Pons (tissue), 1 donor: Measurements from ENCODE around the gene SART1.
A peak's percentile ranks its signal among the peaks of the same experiment; 100 is the strongest.
"Not testable (repeated sequence)": the region's sequence is repeated elsewhere in the genome, so short reads cannot be mapped to it uniquely, and the experiment has no call there.

Source experiments
- DNase-seq: peaks from one replicate; pipeline ENCODE4 v3.0.0-alpha.2; 2016; ENCODE audit warnings: low spot score

Gene SART1

DNA sequence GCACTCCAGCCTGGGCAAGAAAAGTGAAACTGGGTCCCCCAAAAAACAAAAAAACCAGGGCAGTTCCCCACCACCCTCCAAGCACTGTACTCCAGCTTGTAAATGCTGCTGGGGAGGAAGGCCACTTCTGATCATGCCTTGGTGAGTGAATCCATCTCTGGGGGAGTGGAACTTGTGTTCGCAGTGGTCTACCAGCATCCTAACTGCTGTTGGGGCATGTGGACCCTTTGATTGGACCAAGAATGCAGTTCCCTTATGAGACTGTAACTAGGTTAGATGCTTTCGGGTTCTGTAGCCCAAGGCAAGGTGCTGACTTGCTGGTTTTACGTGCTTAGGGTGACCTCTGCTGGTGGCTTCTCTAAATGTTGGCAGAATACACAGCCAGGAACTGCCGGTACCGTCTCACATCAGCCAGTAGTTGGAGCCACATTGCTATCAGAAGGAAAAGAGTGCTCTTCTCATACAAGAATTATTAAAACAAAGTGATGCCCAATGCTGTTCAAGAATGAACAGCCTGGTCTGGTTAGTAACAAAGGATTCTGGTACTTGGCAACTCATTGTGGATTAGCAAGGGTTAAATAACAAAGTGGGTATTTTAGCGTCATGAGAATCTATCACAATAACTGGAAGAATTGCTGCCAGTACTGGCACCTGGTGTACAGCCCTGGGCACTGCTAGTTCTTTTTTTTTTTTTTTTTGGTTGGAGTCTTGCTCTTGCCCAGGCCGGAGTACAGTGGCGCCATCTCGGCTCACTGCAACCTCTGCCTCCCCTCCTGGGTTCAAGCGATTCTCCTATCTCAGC lies 27.5 kb downstream of the SART1 start:
- peak; percentile 98 for DNase-seq

DNA sequence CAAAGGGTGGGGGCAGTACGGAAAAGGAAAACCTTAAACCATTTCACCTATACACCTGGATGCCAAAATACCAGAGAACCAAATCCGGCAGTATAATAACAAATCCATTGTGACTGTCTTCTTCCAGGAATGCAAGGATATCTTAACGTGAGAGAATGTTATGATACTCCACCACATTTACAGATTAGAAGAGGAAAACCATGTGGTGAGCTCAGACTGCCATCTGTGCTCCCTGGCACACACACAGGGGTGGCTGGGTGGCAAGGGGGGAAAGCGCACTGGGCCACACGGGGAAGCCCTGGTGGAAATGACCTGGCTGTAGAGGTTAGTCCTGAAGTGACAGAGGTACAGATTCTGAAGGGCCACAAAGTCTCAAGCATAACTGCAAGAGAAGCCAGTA lies 30.5 kb downstream of the SART1 start:
- DNase-seq: no peak

DNA sequence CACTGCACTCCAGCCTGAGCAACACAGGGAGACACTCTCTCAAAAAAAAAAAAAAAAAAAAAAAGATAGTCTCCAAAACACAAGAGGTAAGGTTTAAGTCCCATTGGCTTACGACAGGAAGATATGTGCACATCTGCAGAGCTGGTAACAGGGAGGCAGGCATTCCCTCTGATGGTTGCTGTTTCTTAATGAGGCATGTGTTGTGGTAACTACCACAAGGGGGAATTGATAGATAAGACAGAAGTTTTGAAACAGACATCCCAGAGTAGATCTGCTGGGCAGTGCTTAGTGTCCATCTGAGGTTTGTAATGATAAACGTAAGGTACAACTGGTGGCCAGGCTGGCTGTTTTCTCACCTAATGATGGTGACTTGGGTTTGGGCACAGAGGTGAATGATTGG lies 35.8 kb downstream of the SART1 start:
- DNase-seq: no peak

DNA sequence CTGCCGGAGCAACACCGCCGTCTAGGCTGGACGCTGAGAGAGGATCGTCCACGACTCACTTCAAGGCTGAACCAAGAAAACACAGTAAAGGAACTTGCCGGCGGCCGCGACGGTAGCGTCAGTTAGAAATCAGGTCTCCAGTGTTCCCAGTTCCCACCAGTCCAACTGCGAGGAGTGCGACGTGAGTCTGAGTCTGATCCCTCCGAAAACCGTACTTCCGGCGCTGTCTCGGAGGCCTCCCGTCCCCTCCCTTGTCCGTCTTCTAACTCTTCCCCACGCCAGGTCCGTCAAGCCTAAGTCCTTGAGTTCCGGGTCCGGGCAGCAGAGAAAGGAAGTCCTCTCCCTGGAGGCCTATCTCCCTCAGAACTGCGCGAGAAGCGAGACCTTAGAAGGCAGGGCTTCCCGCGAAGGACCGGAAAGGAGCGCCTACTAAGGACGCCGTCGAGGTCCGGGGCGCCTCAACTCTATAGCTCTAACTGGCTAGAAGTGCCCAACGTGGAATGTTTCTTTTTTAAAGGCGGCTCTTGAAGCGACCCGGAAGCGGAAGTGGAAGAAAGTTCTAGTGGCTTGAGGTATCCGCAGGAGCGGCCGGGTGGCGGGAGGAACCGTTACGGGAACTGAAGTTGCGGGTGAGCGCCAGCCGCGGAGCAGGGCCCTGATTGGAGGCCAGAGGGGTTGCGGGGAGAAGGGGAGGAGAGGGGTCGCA lies 40.6 kb downstream of the SART1 start, which contains the start of the genes BANF1 and EIF1AD:
BANF1 (plus strand) TSS at position 562 of the 706 bp plus-strand sequence. CDS start 748 bp downstream, outside the sequence.
EIF1AD (minus strand) TSS at position 216 of the 706 bp plus-strand sequence. CDS start 1,768 bp downstream, outside the sequence.
- DNase-seq: peak; percentile 97

DNA sequence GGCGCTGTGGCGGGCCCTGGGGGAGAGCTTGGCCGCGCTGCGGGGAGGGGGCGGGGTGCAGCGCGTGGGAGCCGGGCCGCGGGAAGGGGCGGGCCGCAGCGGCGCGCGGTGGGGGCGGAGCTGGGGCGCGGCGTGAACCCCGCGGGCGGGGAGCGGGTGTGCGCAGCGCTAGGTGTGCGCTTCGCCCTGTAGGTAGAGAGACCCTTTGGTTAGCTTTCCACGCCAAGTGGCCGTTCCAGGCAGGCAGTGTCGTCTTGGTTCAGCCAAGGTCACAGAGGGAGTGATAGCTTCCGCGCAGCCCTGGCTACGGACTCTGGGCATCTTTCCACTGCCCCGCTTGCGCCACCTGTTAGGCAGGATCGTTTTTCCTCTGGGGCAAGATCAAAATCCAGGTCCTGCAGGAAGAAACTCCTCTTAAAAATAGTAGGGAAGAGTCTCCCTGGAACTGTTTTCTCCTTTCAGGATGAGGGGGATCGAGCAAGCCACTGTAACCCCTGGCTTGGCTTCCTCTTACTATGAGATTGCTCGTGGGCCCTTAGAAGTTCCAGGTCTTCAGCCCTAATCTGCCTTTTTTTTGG lies 41.2 kb downstream of the SART1 start:
- no peak for DNase-seq

DNA sequence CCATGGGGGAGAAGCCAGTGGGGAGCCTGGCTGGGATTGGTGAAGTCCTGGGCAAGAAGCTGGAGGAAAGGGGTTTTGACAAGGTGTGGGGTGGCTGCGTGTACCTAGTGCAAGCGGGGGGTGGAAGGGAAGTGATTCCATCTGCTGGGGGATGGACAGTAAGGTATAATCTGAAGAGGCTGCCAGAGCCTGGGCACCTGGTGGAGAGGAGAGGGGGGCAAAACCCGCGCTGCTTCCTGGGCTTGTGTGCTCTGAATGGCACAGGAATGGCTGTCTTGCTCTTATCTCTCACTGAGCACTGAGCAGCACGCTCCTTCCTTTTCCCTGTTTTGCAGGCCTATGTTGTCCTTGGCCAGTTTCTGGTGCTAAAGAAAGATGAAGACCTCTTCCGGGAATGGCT lies 41.8 kb downstream of the SART1 start:
- DNase-seq: no peak

DNA sequence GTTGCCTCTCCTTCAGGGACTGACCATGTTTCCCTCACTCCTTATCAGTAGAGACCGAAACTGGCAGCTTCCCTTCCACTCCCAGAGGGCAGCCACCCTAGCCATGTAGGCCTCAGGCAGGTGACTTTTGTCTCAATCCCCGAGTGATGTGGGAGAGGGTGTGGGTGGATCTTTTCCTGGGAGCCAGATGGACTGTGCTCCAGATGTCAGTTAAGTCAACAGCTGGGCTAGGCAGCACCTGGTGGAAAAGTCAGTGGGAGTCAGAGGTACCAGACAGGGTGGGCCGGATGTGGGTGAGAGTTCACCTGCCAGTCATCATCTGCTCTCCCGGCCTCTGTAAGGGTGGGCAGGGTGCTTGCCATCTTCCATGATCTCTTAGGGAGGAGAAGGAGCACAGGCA lies 42.7 kb downstream of the SART1 start:
- no peak for DNase-seq

DNA sequence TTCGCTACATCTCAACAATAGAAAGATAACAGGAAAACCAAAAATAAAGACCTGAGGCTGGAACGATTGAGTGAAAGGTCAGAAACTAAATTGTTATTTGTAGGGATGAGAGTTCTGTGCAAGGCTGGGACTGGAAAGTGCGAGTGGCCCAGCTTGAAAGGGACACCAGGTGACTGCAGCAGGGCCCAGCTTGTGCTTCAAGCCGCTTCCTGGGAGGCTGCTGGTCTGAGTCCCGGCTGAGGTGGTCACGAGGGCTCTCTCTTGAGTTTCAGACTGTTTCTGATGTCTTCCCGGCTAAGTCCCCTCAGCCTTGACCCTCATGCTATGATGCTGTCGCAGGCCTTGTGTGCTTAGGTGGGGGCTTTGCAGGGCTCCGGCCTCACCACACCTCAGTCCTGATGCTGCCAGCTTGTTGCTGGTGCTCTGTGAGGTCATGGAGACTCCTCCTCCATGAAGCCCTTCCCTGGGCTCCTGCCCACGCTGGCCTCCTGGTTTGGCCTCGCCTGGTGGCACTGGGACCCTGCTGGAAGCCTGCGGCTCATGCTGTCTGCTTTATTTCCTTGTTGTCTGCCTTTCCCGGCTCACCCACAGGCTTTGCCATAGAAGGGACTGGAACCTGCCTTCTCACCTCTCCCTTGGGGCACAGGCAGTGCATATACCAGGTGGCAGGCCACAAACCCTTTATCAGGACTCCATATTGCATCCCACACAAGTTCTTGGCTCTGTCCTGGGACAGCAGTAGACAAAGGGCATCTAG lies 44.8 kb downstream of the SART1 start:
- no peak for DNase-seq

DNA sequence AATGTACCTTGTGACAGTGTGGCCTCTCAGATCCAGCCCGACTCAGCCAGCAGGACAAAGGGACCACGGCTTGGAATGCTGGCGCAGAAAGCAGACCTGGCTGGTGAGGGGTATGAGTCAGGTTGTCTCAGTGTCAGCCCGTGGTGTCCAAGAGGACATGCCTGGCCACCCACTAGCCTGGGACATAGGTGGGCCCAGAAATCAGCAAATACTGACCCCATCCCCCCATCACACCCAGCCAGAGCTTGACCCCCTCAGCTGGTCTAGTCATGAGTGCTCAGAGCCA lies 45.3 kb downstream of the SART1 start:
- DNase-seq: no peak

DNA sequence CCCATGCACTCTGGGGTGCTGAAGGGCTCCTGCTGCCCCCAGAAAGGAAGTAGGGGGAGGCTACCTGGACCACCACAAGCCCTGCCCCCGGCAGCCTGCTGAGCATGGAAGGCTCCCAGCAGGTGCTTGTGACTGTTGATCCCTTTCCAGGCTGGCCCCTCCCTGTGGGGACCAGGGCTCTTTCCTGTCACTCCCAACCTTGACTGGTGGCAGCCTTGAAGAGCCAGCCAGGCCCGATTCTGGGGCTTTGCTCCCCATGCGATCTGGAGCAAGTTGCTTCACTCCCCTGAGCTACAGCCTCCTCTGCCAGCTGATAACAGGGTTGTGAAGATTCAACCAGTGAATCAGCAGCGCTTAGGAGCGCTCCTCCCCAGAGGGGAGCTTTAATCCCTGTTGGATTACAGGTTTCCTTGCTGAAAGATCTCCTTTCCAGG lies 45.7 kb downstream of the SART1 start:
- no peak for DNase-seq

DNA sequence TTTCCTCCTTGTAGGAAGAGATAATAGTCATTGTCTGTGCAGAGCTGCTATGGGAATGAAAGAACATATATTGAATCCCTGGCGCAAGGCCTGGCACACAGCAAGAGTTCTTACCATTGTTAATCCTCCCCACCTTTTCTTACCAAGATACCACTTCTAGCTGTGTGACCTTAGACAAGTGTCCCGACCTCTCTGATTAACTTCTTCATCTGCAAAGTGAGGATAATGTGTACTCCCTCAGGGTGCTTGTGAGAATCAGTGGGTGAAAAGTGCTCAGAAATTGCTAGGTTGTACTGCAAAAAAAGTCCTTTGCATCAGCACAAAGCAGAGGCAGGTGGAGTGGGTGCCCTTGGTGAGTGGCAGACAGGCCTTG lies 46.5 kb downstream of the SART1 start:
- DNase-seq: no peak

DNA sequence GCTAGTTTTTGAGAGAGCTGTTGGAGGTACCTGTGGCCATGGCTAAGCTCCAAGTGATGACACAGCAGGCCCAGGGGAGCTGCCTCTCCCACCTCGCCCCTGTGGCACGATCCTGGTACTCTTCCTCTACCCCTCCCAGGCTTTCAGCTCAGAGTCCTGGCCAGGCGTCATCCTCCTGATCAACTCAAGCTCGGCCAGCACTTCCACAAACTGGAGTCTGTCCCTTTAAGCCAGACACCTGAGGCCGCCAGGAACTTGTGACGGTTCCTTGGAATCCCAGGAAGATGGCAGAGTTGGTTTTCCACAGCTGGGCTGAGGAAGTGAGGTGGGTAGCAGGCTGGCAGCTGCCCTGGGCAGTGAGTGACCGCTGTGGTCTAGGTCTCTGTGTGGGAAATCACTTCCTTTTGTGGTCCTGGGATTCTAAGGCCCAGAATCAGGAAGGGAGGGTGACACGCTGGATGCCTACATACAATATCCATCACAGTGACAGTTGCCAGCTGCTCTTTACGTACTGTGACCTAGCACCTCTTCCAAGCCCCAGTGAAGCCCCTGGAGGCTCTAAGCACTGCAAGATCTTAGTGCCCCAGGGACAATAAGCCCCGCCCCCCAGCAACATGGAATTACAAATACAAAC lies 47.1 kb downstream of the SART1 start:
- no peak for DNase-seq

DNA sequence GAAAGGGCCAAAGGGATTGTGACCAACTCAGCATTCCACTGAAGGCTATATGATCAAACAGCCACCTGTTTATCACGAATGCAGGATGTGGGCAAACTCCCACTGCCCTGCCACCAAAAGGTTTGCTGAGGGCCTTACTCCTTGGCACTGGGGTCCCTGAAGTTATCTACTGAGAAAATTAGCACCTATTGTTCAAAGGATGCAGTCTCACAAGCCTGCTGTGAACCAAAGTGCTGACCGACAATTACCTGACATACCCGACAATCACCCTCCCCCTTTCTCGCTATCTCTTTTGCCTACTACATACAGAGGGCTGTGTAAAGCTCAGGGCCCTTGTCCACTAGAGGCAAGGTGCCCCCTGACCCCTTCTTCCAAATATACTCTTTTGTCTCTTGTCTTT lies 48.5 kb downstream of the SART1 start:
- not testable (repeated sequence) for DNase-seq

DNA sequence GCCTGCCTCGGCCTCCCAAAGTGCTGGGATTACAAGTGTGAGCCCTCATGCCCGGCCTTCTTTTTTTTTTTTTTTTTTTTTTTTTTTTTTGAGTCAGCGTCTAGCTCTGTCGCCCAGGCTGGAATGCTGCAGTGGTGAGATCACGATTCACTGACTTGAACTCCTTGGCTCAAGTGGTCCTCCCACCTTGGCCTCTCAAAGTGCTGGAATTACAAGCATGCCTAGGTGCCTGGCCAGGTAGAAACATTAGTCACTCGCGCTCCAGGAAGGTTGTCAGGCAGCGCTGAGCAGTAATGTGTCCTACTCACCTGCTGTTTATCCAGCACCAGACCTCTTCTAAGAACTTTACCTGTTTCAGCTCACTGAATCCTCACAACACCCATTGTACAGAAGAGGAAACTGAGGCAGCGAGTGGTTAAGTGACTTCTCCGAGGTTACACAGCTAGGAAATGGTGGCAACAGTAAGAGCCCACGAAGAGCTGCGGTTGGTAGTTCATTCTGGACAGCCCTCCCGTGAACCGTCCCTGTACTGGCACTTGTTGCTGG lies 49.8 kb downstream of the SART1 start:
- no peak for DNase-seq

DNA sequence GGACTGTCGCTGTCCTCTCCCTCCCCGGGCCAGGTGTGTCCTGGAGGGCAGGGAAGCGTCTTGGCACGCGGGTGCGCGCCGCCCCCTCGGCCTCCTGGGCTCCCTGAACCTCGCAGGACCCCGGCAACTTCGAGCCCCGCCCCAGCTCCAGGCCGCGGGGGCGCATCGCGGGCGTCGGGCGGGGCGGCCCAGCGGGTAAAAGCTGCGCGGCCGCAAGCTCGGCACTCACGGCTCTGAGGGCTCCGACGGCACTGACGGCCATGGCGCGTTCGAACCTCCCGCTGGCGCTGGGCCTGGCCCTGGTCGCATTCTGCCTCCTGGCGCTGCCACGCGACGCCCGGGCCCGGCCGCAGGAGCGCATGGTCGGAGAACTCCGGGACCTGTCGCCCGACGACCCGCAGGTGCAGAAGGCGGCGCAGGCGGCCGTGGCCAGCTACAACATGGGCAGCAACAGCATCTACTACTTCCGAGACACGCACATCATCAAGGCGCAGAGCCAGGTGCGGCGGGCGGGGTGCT lies 50.3 kb downstream of the SART1 start, which contains the start of gene CST6:
CST6 (plus strand) TSS at position 224 of the 519 bp plus-strand sequence; CDS start at position 261, 37 bp downstream.
- no peak for DNase-seq

DNA sequence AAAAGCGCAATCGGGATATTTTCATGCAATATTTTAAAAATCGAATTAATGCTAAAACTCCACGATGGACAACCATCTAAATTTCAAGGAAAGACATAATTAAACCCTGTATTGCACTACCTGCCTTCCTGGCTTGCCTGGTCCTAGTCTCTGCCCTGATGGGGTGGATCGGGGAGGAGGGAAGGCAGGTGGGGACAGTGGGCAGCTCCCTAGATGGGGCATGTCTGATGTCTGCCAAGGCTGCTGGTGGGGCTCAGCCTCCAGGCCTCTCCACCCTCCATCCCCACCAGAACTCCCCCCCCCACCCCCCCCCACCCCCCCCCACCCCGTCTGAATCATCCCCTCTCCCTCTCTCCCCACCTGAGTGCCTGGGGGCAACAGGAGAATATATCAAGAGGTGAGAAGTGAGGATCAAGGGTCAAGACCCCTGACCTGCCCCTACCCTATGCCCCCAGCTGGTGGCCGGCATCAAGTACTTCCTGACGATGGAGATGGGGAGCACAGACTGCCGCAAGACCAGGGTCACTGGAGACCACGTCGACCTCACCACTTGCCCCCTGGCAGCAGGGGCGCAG lies 50.9 kb downstream of the SART1 start:
- no peak for DNase-seq

DNA sequence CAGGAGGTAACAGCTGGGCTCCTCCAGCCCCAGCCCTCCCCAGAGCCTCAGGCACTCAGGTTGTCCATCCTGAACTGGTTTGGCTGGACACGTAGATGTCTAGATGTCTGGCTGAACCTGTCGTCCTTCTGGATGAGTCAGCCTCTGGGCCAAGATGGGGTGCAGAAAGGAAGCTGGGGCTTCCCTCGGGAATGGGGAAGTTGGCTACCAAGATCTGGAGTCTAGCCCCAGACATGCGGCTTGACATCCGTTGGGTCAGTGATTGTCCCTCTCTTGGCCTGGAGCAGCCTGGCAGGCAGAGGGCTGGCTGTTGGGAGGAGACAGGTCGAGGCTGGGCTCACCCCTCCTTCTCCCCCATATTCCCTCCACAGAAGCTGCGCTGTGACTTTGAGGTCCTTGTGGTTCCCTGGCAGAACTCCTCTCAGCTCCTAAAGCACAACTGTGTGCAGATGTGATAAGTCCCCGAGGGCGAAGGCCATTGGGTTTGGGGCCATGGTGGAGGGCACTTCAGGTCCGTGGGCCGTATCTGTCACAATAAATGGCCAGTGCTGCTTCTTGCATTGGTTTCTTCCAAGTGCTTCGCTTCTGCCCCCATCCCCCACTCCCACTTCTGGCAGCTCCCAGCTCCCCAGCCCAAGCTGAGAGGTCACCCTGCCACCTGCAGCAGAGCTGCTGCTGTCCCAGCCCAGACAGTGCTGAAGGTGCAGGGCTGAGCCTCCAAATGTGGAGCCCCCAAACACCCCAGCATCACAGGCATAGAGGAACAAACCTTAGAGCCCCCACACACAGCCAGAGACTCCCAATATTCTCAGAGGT lies 51.6 kb downstream of the SART1 start:
- peak; percentile 8 for DNase-seq

DNA sequence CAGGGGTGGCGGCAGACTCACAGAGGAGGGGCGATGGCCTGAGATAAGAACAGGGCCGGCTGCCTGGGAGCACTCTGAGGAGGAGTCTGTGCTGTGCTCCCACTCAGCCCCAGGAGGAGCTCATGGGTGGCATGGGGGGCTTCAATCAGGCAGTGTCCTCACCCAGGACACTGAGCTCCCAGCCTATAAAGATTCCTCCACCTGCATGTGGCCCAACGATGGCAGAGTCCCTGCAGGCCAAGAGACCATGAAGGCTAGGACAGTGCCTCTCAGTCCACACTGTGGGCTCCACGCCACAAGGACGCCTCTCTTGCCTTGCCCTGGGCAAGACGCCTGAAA lies 52.2 kb downstream of the SART1 start:
- DNase-seq: no peak

DNA sequence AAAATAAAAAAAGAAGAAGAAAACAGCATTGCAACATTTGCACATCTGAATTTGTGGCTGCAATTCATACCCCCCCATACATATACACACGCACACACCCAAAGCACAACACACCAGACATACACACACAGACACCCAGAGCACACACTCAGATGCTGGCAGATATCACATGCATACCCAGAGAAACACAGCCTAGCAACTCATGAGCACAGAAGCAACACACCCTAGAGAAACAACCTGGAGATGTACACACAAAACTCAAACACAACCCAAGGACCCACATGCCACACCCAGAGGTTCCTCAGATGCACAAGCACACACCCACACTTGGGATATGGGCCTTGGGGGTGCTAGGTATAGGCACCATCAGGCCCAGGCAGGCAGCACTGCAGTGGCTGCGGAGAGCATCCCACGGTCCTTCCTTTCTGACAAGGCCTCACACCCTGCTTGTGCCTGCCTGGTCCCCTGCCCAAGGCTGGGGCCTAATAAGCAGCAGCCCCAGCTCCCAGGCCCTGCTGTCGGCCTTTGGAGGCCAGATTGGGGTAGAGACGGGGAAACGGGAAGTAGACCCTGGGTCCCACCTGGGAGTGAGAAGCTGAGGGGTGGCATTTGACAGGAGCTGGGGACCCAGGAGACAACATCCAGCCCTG lies 53.4 kb downstream of the SART1 start:
- DNase-seq: no peak

DNA sequence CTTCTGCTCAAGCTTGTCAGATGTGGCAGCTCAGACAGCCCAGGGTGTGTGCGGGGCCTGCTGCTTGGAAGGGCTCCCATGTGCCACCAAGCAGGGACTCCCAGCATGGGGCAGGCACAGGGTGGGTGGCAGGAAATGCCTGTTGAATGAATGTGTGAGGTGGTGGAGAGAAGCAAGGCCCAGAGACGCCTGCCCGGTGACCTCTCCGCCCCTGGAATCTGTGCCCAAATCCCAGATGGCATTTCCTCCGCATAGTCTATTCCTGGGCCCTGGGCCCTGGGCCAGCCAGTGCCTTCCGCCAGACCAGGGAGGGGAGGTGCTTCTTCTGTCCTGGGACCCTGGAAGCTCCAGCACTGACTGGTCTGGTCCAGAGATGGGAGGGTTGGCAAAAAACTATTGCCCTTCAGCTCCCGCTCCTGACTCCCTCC lies 53.9 kb downstream of the SART1 start:
- no peak for DNase-seq
